Stomach (tissue), 9 donors: ENCODE data around the gene PHKB. TPM values are rescaled to one million over a fixed set of nuclear protein-coding genes. Genes with fewer than 3 reads are reported as not detected.
"Not testable (repeated sequence)": the region's sequence is repeated elsewhere in the genome, so short reads cannot be mapped to it uniquely, and the experiment has no call there.

Experiments used
- DNase-seq, 2 donors: peaks; one replicate each; pipeline versions ENCODE4 v3.0.0 to v3.0.0-alpha.2; 2013 to 2019
- H3K27ac ChIP-seq, 5 donors: fragments of 200-600 bp in 4 of 5; sonication (generic) in 4 of 5; one replicate each; pipeline ENCODE4 v1.5.1; 2013 to 2019; ENCODE audit warnings: mild to moderate bottlenecking in 1 of 5, moderate library complexity in 1 of 5
- H3K27me3 ChIP-seq, 3 donors: fragments of 200-600 bp; sonication (generic); one replicate each; pipeline ENCODE4 v1.5.1; 2017 to 2019; ENCODE audit warnings: mixed run types in 1 of 3
- H3K36me3 ChIP-seq, 4 donors: fragments of 200-600 bp; sonication (generic); 1 replicate in 3 of 4; 2 replicates in 1 of 4; pipeline ENCODE4 v1.5.1; 2016 to 2019
- H3K4me1 ChIP-seq, 4 donors: fragments of 200-600 bp; sonication (generic); one replicate each; pipeline ENCODE4 v1.5.1; 2016 to 2019
- H3K4me3 ChIP-seq, 4 donors: fragments of 200-600 bp; sonication (generic) in 3 of 4; one replicate each; pipeline ENCODE4 v1.5.1; 2016 to 2019; ENCODE audit warnings: mild to moderate bottlenecking in 1 of 4
- H3K9me3 ChIP-seq, 4 donors: fragments of 200-600 bp; sonication (generic); one replicate each; pipeline ENCODE4 v1.5.1; 2016 to 2019
- EP300 ChIP-seq: sonication (generic); formaldehyde crosslinking; IDR thresholded peaks from one replicate; pipeline ENCODE4 v1.6.1; 2017; ENCODE audit warnings: antibody characterized with exemption
- POLR2A ChIP-seq, 4 donors: fragments of 450-650 bp; IDR thresholded peaks; one replicate each; pipeline ENCODE4 v1.6.1; 2016; ENCODE audit warnings: antibody characterized with exemption in 4 of 4, control low read depth in 2 of 4, mild to moderate bottlenecking in 1 of 4, moderate library complexity in 1 of 4
- POLR2AphosphoS5 ChIP-seq, 3 donors: sonication (generic); formaldehyde crosslinking; IDR thresholded peaks; one replicate each; pipeline ENCODE4 v1.6.1; 2016; ENCODE audit warnings: antibody characterized with exemption in 3 of 3
- WGBS, 5 donors: extraction: QIAGEN DNeasy Blood & Tissue Kit in 3 of 5; methylation state at CpG; one replicate each; pipeline versions ENCODE4 v1.1.5 to v1.1.7; 2013 to 2018; 5-methylcytosine and 5-hydroxymethylcytosine counted together
- intact Hi-C: fragments of 100-400 bp; cut with DNase I; formaldehyde crosslinking; loops from one replicate; pipeline ENCODE4 v1.15.1; 2023; ENCODE audit warnings: low total_unique reads
- polyA plus RNA-seq, 3 donors: library from polyadenylated mRNA; stranded (reverse); fragments of 200-250 nt; gene quantifications; one replicate each; pipeline ENCODE4 v1.2.3, GENCODE V29; 2013
- total RNA-seq, 5 donors: library from RNA; depleted of rRNA; stranded (reverse); fragments of >200 nt; gene quantifications; one replicate each; pipeline versions ENCODE4 v1.1.0 to v1.2.3, GENCODE V29; 2014 to 2016
- TF ChIP-seq, protein P1 (sequence below), 7 experiments: fragments of 450-650 bp in 4 of 7; fragments of 200-600 bp in 3 of 7; sonication (generic) in 3 of 7; IDR thresholded peaks; one replicate each; pipeline ENCODE4 v1.5.1; 2016 to 2019; ENCODE audit warnings: antibody characterized with exemption in 7 of 7, control low read depth in 2 of 7, mild to moderate bottlenecking in 1 of 7
- donor health status: healthy with polysubstance abuse.
- donor health status: Bipolar disorder and iron deficiency.
- donor health status: healthy.

PHKB gene
- total and polyA plus RNA-seq, 8 donors, result 17.5 to 163 (median 51.6) TPM

- no peak for TF ChIP-seq POLR2AphosphoS5 (IDR thresholded peaks at IDR 0.05)
- TF ChIP-seq EP300, result no peak
- TF ChIP-seq POLR2A (IDR thresholded peaks at IDR 0.05), result no peak
- TF ChIP-seq, protein P1, sequence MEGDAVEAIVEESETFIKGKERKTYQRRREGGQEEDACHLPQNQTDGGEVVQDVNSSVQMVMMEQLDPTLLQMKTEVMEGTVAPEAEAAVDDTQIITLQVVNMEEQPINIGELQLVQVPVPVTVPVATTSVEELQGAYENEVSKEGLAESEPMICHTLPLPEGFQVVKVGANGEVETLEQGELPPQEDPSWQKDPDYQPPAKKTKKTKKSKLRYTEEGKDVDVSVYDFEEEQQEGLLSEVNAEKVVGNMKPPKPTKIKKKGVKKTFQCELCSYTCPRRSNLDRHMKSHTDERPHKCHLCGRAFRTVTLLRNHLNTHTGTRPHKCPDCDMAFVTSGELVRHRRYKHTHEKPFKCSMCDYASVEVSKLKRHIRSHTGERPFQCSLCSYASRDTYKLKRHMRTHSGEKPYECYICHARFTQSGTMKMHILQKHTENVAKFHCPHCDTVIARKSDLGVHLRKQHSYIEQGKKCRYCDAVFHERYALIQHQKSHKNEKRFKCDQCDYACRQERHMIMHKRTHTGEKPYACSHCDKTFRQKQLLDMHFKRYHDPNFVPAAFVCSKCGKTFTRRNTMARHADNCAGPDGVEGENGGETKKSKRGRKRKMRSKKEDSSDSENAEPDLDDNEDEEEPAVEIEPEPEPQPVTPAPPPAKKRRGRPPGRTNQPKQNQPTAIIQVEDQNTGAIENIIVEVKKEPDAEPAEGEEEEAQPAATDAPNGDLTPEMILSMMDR (IDR thresholded peaks at IDR 0.05), result no peak
- intact Hi-C loops, result no loop called here
- Histone ChIP-seq H3K4me3 (no peak overlapping the region), H3K27ac (no peak overlapping the region), H3K27me3 (no peaks in the 10 kb centered on the region), H3K4me1 (peaks cover 0 to 15% (median 7%) of the 10 kb centered on the region in 4 donors), H3K9me3 (no peaks in the 10 kb centered on the region), H3K36me3 (peaks cover 0 to 62% (median 57%) of the 10 kb centered on the region in 4 donors)
- DNase-seq, result no peak
- WGBS, 5 donors, result 96 to 100% (median 97%) methylated on average over 3 of the region's 3 CpGs
Observed at GRCh38 chr16:47666434-47666833, 205.3 kb downstream of the PHKB start.

- WGBS, 5 donors, result 91 to 96% (median 94%) methylated on average over 6 of the region's 6 CpGs
- TF ChIP-seq EP300 (no peak), POLR2A (IDR thresholded peaks at IDR 0.05) (no peak), POLR2AphosphoS5 (IDR thresholded peaks at IDR 0.05) (no peak)
- TF ChIP-seq, protein P1 (IDR thresholded peaks at IDR 0.05), result no peak
- peaks cover 0 to 50% (median 47%) of the 10 kb centered on the region in 4 donors for H3K36me3 ChIP-seq
- H3K27ac ChIP-seq, result no peak overlapping the region
- H3K9me3 ChIP-seq, result no peaks in the 10 kb centered on the region
- H3K4me1 ChIP-seq, result peaks cover 0 to 15% (median 7%) of the 10 kb centered on the region in 4 donors
- intact Hi-C loops, result no loop called here
- DNase-seq, result no peak
- H3K4me3 ChIP-seq, result no peak overlapping the region
- H3K27me3 ChIP-seq, result no peaks in the 10 kb centered on the region
Observed at GRCh38 chr16:47667956-47668355, 206.8 kb downstream of the PHKB start.

- Histone ChIP-seq H3K9me3 (no peaks in the 10 kb centered on the region), H3K36me3 (peaks cover 8 to 70% (median 66%) of the 10 kb centered on the region in 4 donors), H3K27ac (no peak overlapping the region), H3K4me1 (no peaks in the 10 kb centered on the region), H3K27me3 (no peaks in the 10 kb centered on the region), H3K4me3 (no peak overlapping the region)
- intact Hi-C loops, result no loop called here
- TF ChIP-seq, protein P1 (IDR thresholded peaks at IDR 0.05), result no peak
- TF ChIP-seq POLR2A (IDR thresholded peaks at IDR 0.05) (no peak), POLR2AphosphoS5 (IDR thresholded peaks at IDR 0.05) (no peak), EP300 (no peak)
- DNase-seq, result no peak
Observed at GRCh38 chr16:47672475-47672874, 211.3 kb downstream of the PHKB start.

- intact Hi-C loops, result no loop called here
- WGBS, 5 donors, result 91 to 97% (median 93%) methylated on average over 4 of the region's 4 CpGs
- Histone ChIP-seq H3K36me3 (peaks cover 8 to 45% (median 41%) of the 10 kb centered on the region in 4 donors), H3K4me3 (no peak overlapping the region), H3K9me3 (no peaks in the 10 kb centered on the region), H3K27me3 (no peaks in the 10 kb centered on the region), H3K27ac (no peak overlapping the region), H3K4me1 (no peaks in the 10 kb centered on the region)
- no peak for DNase-seq
- TF ChIP-seq, protein P1 (IDR thresholded peaks at IDR 0.05), result no peak
- TF ChIP-seq EP300 (no peak), POLR2AphosphoS5 (IDR thresholded peaks at IDR 0.05) (no peak), POLR2A (IDR thresholded peaks at IDR 0.05) (no peak)
Observed at GRCh38 chr16:47676635-47677177, 215.6 kb downstream of the PHKB start.

- 91 to 98% (median 98%) methylated on average over 2 to 3 of the region's 3 CpGs for WGBS, 5 donors
- not testable (repeated sequence) for H3K27ac ChIP-seq
Observed at GRCh38 chr16:47681571-47681970, 220.4 kb downstream of the PHKB start.

More at GRCh38 chr16:47681571-47681970, 220.4 kb downstream of the PHKB start:
- intact Hi-C loops, DNase-seq, H3K27me3 ChIP-seq, H3K9me3 ChIP-seq, H3K4me1 ChIP-seq, H3K4me3 ChIP-seq: not testable (repeated sequence)
- H3K36me3 ChIP-seq, result peaks cover 0 to 51% (median 48%) of the 10 kb centered on the region in 4 donors
